Measurements from ENCODE around the gene PLEKHA3. TPM values are rescaled to one million over a fixed set of nuclear protein-coding genes. Genes with fewer than 3 reads are reported as not detected.

PLEKHA3 gene
- total RNA-seq, 1 donor from 2014 or later, result 26.2 TPM

GRCh38 chr2:178450774-178451525 lies 29.3 kb upstream of the PLEKHA3 start, which contains the start of the genes PJVK and PRKRA:
Gene PJVK (plus strand): TSS chr2:178451378. CDS start chr2:178453410, 2,032 bp downstream.
Gene PRKRA (minus strand): TSS chr2:178451175. CDS start chr2:178451030, 145 bp downstream.
- peak; percentile 98 for DNase-seq (ENCODE audit: low spot score)
- peaks cover 42% of the 10 kb centered on the region for H3K79me2 ChIP-seq (ENCODE audit: low read depth)
- Mint-ChIP-seq H3K4me1 (peaks cover 27% of the 10 kb centered on the region), H3K9me3 (no peaks in the 10 kb centered on the region), H3K4me3 (peak within 1 kb of the TSS; percentile 89), H3K36me3 (peaks cover 14% of the 10 kb centered on the region), H3K27me3 (ENCODE audit: insufficient read depth, low read depth) (no peaks in the 10 kb centered on the region), H3K27ac (peak within 1 kb of the TSS; percentile 100)
- no peaks in the 10 kb centered on the region for H3K9me3 ChIP-seq (ENCODE audit: low read depth)
- no peaks in the 10 kb centered on the region for H3K27me3 ChIP-seq
- peak within 1 kb of the TSS; percentile 81 for H3K4me3 ChIP-seq
- H3K9ac ChIP-seq, result peak within 1 kb of the TSS; percentile 83
- peak within 1 kb of the TSS; percentile 96 for H3K4me2 ChIP-seq
- H3K36me3 ChIP-seq, result peaks cover 15% of the 10 kb centered on the region
- H3F3A ChIP-seq (ENCODE audit: low read depth), result peaks cover 32% of the 10 kb centered on the region
- H2AFZ ChIP-seq (replicated peaks), result peak within 1 kb of the TSS; percentile 90
- TF ChIP-seq EZH2phosphoT487 (IDR thresholded peaks at IDR 0.05) (no peak), EZH2 (IDR thresholded peaks at IDR 0.05) (no peak)
- TF ChIP-seq, protein P1, sequence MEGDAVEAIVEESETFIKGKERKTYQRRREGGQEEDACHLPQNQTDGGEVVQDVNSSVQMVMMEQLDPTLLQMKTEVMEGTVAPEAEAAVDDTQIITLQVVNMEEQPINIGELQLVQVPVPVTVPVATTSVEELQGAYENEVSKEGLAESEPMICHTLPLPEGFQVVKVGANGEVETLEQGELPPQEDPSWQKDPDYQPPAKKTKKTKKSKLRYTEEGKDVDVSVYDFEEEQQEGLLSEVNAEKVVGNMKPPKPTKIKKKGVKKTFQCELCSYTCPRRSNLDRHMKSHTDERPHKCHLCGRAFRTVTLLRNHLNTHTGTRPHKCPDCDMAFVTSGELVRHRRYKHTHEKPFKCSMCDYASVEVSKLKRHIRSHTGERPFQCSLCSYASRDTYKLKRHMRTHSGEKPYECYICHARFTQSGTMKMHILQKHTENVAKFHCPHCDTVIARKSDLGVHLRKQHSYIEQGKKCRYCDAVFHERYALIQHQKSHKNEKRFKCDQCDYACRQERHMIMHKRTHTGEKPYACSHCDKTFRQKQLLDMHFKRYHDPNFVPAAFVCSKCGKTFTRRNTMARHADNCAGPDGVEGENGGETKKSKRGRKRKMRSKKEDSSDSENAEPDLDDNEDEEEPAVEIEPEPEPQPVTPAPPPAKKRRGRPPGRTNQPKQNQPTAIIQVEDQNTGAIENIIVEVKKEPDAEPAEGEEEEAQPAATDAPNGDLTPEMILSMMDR (IDR thresholded peaks at IDR 0.05), result no peak
- H3K4me1 ChIP-seq, result peaks cover 19% of the 10 kb centered on the region
- peak within 1 kb of the TSS; percentile 99 for H3K27ac ChIP-seq
- peaks cover 27% of the 10 kb centered on the region for H4K20me1 ChIP-seq (ENCODE audit: low read depth)

DNA sequence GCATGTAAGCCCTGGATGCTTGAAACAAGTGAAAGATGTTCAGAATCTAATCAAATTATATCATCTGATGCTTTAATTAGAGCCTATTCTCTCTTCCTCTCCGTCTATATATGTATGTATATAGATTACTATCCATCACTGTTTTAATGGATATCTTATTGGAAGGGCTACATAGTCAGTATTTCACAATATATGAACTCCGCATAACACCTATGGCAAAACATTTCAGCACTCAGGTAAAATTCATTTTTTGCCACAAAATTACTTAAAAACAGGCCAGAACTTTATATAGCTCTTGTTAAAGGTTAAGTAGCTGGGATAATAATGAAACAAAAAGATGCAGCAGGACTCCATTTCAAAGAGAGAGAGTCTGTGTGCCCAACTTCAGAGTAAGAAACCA lies 27.9 kb upstream of the PLEKHA3 start:
- Histone ChIP-seq H3K27me3 (no peaks in the 10 kb centered on the region), H4K20me1 (ENCODE audit: low read depth) (peaks cover 27% of the 10 kb centered on the region), H3K27ac (peak overlapping the region; percentile 99), H3F3A (ENCODE audit: low read depth) (peaks cover 32% of the 10 kb centered on the region), H3K4me3 (no peak overlapping the region), H3K79me2 (ENCODE audit: low read depth) (peaks cover 32% of the 10 kb centered on the region), H3K36me3 (peaks cover 7% of the 10 kb centered on the region), H2AFZ (replicated peaks) (no peak overlapping the region), H3K9me3 (ENCODE audit: low read depth) (no peaks in the 10 kb centered on the region), H3K9ac (no peak overlapping the region), H3K4me2 (no peak overlapping the region), H3K4me1 (peaks cover 19% of the 10 kb centered on the region)
- no peak for DNase-seq (ENCODE audit: low spot score)
- Mint-ChIP-seq H3K4me1 (peaks cover 27% of the 10 kb centered on the region), H3K4me3 (peak overlapping the region; percentile 22), H3K36me3 (peaks cover 8% of the 10 kb centered on the region), H3K9me3 (no peaks in the 10 kb centered on the region), H3K27ac (no peak overlapping the region), H3K27me3 (ENCODE audit: insufficient read depth, low read depth) (no peaks in the 10 kb centered on the region)
- TF ChIP-seq EZH2phosphoT487 (IDR thresholded peaks at IDR 0.05), result no peak
- TF ChIP-seq, protein P1 (IDR thresholded peaks at IDR 0.05), result no peak
- no peak for TF ChIP-seq EZH2 (IDR thresholded peaks at IDR 0.05)

DNA sequence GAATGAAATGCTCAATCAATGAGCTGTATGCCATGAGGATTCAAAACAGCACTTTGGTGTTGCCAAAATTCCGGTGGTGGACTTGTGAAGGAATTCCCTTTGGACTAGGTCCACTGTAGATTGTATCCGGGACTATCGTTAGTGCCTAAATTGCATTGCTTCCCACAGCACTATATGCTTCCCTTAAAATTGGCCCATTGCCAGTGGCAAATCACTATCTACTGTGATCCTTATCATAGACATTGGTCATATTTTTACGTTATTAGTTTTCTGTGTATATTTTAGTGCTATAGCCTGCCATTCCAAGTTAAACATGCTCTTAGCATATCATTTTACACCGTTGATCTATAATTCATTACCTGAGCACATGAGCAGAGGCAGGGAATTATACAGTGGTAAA lies 27.4 kb upstream of the PLEKHA3 start:
- no peak overlapping the region for H2AFZ ChIP-seq (replicated peaks)
- Mint-ChIP-seq H3K9me3 (no peaks in the 10 kb centered on the region), H3K4me3 (no peak overlapping the region), H3K36me3 (peaks cover 5% of the 10 kb centered on the region), H3K27ac (no peak overlapping the region), H3K27me3 (ENCODE audit: insufficient read depth, low read depth) (no peaks in the 10 kb centered on the region), H3K4me1 (peaks cover 27% of the 10 kb centered on the region)
- TF ChIP-seq, protein P1 (IDR thresholded peaks at IDR 0.05), result no peak
- TF ChIP-seq EZH2 (IDR thresholded peaks at IDR 0.05), result no peak
- no peak for TF ChIP-seq EZH2phosphoT487 (IDR thresholded peaks at IDR 0.05)
- peaks cover 1% of the 10 kb centered on the region for H3K36me3 ChIP-seq
- H3K27ac ChIP-seq, result no peak overlapping the region
- no peaks in the 10 kb centered on the region for H3K27me3 ChIP-seq
- H3F3A ChIP-seq (ENCODE audit: low read depth), result peaks cover 32% of the 10 kb centered on the region
- no peak overlapping the region for H3K4me3 ChIP-seq
- H4K20me1 ChIP-seq (ENCODE audit: low read depth), result peaks cover 25% of the 10 kb centered on the region
- no peak overlapping the region for H3K4me2 ChIP-seq
- H3K9me3 ChIP-seq (ENCODE audit: low read depth), result no peaks in the 10 kb centered on the region
- H3K79me2 ChIP-seq (ENCODE audit: low read depth), result peaks cover 26% of the 10 kb centered on the region
- no peak for DNase-seq (ENCODE audit: low spot score)
- H3K4me1 ChIP-seq, result peaks cover 19% of the 10 kb centered on the region
- no peak overlapping the region for H3K9ac ChIP-seq

Measured in neural progenitor cell (in vitro differentiated cells).